Chondrocyte (in vitro differentiated cells): Measurements from ENCODE around the gene NPTXR. TPM values are rescaled to one million over a fixed set of nuclear protein-coding genes. Genes with fewer than 3 reads are reported as not detected.

ENCODE experiments used
- DNase-seq: peaks from one replicate; pipeline ENCODE4 v3.0.0; 2021; ENCODE audit warnings: mixed read lengths, low spot score
- H3K27ac Mint-ChIP-seq: one replicate; pipeline ENCODE4 v1.8.0; 2021; ENCODE audit warnings: mild to moderate bottlenecking, moderate library complexity, mixed read lengths; ENCODE audit not compliant: unreplicated experiment
- H3K27me3 Mint-ChIP-seq: 2 replicates; pipeline ENCODE4 v1.8.0; 2021; ENCODE audit warnings: low read depth, mixed read lengths
- H3K36me3 Mint-ChIP-seq: 2 replicates; pipeline ENCODE4 v1.8.0; 2021; ENCODE audit warnings: low read depth, mixed read lengths
- H3K4me1 Mint-ChIP-seq: 2 replicates; pipeline ENCODE4 v1.8.0; 2021; ENCODE audit warnings: low read depth, mild to moderate bottlenecking, mixed read lengths
- H3K4me3 Mint-ChIP-seq: one replicate; pipeline ENCODE4 v1.8.0; 2021; ENCODE audit warnings: mild to moderate bottlenecking, moderate library complexity, mixed read lengths; ENCODE audit not compliant: unreplicated experiment
- H3K9me3 Mint-ChIP-seq: 2 replicates; pipeline ENCODE4 v1.8.0; 2021; ENCODE audit warnings: low read depth, mixed read lengths
- total RNA-seq: library from RNA; stranded (reverse); gene quantifications from 3 replicates; pipeline ENCODE4 v1.2.1, GENCODE V29; 2021
- TF ChIP-seq, protein P1 (sequence below): fragments of 200-600 bp; sonication (generic); IDR thresholded peaks from 2 replicates; pipeline ENCODE4 v1.5.0; 2021; ENCODE audit warnings: antibody characterized with exemption, mild to moderate bottlenecking, moderate library complexity

Gene NPTXR
- total RNA-seq, 1 donor from 2014 or later: 35.0 TPM

DNA sequence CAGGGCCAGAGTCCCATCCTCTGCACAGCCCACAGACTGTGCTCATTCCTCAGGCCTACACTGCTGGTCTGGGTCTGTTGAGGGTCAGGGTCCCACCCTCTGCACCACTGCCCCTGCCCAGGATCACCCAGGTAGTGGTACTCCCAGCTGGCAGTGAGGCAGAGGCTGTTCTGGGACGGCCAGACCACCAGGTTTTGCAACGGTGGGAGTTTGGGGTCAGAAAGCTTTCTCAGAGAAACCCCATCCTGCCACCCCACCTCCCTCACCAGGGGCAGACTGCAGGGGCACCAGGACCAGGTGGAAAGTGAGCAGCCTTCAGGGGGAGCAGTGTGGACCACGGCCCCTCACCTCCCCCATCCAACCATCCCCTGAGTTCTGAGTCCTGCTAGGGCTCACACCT, 10.8 kb downstream of the NPTXR start:
- peak; percentile 60 for DNase-seq
- H3K36me3 Mint-ChIP-seq: peaks cover 2% of the 10 kb centered on the region
- H3K4me1 Mint-ChIP-seq: peaks cover 10% of the 10 kb centered on the region
- no peaks in the 10 kb centered on the region for H3K9me3 Mint-ChIP-seq
- TF ChIP-seq, protein P1, sequence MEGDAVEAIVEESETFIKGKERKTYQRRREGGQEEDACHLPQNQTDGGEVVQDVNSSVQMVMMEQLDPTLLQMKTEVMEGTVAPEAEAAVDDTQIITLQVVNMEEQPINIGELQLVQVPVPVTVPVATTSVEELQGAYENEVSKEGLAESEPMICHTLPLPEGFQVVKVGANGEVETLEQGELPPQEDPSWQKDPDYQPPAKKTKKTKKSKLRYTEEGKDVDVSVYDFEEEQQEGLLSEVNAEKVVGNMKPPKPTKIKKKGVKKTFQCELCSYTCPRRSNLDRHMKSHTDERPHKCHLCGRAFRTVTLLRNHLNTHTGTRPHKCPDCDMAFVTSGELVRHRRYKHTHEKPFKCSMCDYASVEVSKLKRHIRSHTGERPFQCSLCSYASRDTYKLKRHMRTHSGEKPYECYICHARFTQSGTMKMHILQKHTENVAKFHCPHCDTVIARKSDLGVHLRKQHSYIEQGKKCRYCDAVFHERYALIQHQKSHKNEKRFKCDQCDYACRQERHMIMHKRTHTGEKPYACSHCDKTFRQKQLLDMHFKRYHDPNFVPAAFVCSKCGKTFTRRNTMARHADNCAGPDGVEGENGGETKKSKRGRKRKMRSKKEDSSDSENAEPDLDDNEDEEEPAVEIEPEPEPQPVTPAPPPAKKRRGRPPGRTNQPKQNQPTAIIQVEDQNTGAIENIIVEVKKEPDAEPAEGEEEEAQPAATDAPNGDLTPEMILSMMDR: no peak
- H3K4me3 Mint-ChIP-seq: no peak overlapping the region
- H3K27me3 Mint-ChIP-seq: peaks cover 4% of the 10 kb centered on the region
- no peak overlapping the region for H3K27ac Mint-ChIP-seq

DNA sequence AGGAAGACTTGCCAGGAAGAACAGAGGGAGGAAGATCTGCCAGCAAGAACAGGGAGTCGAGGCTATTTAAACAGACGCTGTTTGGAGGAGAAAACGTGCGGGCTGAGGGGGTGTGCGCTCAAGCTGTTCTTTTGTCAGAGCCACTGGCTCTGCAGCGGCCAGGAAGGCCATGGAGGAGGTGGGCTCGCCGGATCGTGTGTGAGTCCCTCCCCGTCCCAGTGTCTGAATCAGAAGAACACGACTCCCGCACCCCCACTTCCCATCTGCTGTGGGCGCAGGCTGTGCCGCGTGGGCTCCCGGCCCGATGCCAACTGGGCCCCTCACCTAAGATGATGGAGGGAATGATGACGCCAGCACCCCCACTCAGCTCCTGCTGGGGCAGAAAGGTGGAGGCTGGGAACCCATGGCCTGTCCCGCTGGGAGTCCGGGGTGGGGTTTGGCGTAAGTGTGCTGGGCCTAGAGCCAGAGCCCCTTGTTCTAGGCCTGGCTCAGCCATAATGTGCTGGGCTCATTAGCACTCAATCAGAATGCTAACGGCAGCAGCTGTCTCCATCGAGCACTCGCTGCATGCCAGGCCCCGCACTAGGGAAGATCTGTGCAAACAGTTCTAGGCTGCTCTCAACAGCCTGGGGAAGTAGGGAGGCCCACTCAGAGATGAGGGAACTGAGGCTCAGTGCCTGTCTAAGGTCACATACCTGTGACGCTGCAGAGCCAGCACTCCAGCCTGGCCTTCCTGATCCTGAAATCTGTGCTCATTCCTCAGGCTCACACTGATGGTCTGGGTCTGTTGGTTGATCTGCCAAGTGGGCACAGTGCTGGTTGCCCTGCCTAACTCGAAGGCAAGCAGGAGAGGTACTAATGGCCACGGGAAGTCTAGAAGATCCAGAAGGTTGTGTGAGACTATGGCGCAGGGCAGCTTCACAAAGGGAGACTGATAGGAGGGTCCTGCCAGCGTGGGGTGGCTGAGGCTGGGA, 11.5 kb downstream of the NPTXR start:
- Mint-ChIP-seq H3K4me3 (no peak overlapping the region), H3K27ac (no peak overlapping the region)
- DNase-seq: peak; percentile 62

DNA sequence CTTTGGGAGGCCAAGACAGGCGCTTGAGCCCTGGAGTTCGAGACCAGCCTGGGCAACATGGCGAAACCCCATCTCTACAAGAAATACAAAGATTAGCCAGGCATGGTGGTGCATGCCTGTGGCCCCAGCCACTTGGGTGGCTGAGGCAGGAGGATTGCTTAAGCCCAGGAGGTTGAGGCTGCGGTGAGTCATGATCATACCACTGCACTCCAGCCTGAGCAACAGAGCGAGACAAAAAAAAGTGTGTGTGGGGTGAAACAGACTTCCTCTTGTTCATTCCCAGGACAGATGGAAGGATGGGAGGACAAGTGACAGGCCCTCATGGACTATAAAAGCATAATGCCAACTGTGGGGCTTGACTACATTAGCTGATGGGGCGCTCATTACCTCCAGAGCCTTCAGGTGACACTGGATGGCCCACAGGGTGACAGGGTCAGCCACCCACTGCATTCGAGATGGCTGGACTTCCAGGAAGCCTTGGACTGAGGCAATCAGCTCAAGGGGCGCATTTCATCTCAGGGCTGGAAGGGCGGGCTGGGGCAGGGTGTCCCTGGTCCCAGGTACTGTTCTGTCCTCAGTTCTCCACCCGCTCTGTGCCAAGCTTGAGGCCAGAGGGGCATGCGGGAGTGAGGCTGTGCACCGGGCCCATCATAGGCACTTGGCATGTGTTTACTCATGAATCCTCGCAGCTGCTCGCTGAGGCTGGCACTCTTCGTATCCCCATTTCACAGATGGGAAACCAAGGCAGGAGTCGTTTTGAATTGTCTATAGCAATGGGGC, 12.5 kb downstream of the NPTXR start:
- H3K36me3 Mint-ChIP-seq: peaks cover 2% of the 10 kb centered on the region
- H3K9me3 Mint-ChIP-seq: no peaks in the 10 kb centered on the region
- DNase-seq: peak; percentile 55
- TF ChIP-seq, protein P1: no peak
- peaks cover 3% of the 10 kb centered on the region for H3K27me3 Mint-ChIP-seq
- no peak overlapping the region for H3K27ac Mint-ChIP-seq
- peaks cover 10% of the 10 kb centered on the region for H3K4me1 Mint-ChIP-seq
- no peak overlapping the region for H3K4me3 Mint-ChIP-seq

More for the DNA sequence above, 11.5 kb downstream of the NPTXR start:
- TF ChIP-seq, protein P1: no peak
- Mint-ChIP-seq H3K9me3 (no peaks in the 10 kb centered on the region), H3K4me1 (peaks cover 10% of the 10 kb centered on the region), H3K36me3 (peaks cover 2% of the 10 kb centered on the region), H3K27me3 (peaks cover 4% of the 10 kb centered on the region)

DNA sequence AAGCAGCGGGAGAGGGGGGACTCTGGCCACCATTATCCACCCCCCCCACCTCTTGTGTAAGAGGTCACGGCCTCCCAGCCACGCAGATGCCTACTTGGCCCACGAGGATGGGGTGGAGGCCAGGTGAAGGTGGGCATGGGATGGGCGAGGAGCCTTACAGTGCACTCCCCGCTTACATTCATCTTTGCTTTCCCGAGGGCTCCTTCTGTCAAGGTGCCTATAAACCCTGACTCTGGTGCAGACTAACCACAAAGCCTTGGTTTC, 13.1 kb downstream of the NPTXR start:
- TF ChIP-seq, protein P1: no peak

More for the DNA sequence above, 13.1 kb downstream of the NPTXR start:
- Mint-ChIP-seq H3K4me1 (peaks cover 10% of the 10 kb centered on the region), H3K9me3 (no peaks in the 10 kb centered on the region), H3K27ac (no peak overlapping the region), H3K4me3 (no peak overlapping the region), H3K36me3 (peaks cover 4% of the 10 kb centered on the region), H3K27me3 (no peaks in the 10 kb centered on the region)
- DNase-seq: peak; percentile 56
